Natural killer cell (primary cell): ENCODE results near the gene SLC35F1. TPM values are rescaled to one million over a fixed set of nuclear protein-coding genes. Genes with fewer than 3 reads are reported as not detected.

Source experiments
- ATAC-seq, 3 donors: fragments of 150-1000 bp in 2 of 3; fragments of 200-7000 bp in 1 of 3; cut with Tn5 transposase; 1 replicate in 1 of 3; 2 replicates in 2 of 3; pipeline ENCODE4 v1.10.0; 2021; ENCODE audit warnings: mild to moderate bottlenecking in 2 of 3, moderate library complexity in 2 of 3
- DNase-seq, 2 donors: peaks; one replicate each; pipeline versions ENCODE4 v3.0.0 to v3.0.0-alpha.2; 2013 to 2021; ENCODE audit warnings: mixed read lengths in 1 of 2
- H3K27ac ChIP-seq: one replicate; pipeline ENCODE4 v1.5.1; 2013; ENCODE audit warnings: mild to moderate bottlenecking, low read length
- H3K27me3 ChIP-seq: one replicate; pipeline ENCODE4 v1.6.1; 2013; ENCODE audit warnings: low read length; ENCODE audit not compliant: control insufficient read depth, insufficient read depth
- H3K36me3 ChIP-seq: one replicate; pipeline ENCODE4 v1.6.1; 2013; ENCODE audit warnings: low read length; ENCODE audit not compliant: control insufficient read depth, insufficient read depth
- H3K4me1 ChIP-seq: one replicate; pipeline ENCODE4 v1.6.1; 2013; ENCODE audit warnings: low read length; ENCODE audit not compliant: control insufficient read depth, insufficient read depth
- H3K4me3 ChIP-seq: one replicate; pipeline ENCODE4 v1.5.1; 2013; ENCODE audit warnings: low read length
- H3K9me3 ChIP-seq: one replicate; pipeline ENCODE4 v1.6.1; 2013; ENCODE audit warnings: low read length; ENCODE audit not compliant: control insufficient read depth, insufficient read depth
- H3K27ac Mint-ChIP-seq, 2 donors: one replicate each; pipeline ENCODE4 v1.8.0; 2022; ENCODE audit warnings: mild to moderate bottlenecking in 2 of 2, mixed read lengths in 2 of 2, moderate library complexity in 1 of 2
- H3K27me3 Mint-ChIP-seq, 2 donors: one replicate each; pipeline ENCODE4 v1.8.0; 2022; ENCODE audit warnings: low read depth in 2 of 2, mixed read lengths in 2 of 2
- H3K36me3 Mint-ChIP-seq: one replicate; pipeline ENCODE4 v1.8.0; 2022; ENCODE audit warnings: mixed read lengths
- H3K4me1 Mint-ChIP-seq, 2 donors: one replicate each; pipeline ENCODE4 v1.8.0; 2022; ENCODE audit warnings: mixed read lengths in 2 of 2
- H3K4me3 Mint-ChIP-seq: one replicate; pipeline ENCODE4 v1.8.0; 2022; ENCODE audit warnings: mild to moderate bottlenecking, moderate library complexity, mixed read lengths
- H3K9me3 Mint-ChIP-seq, 2 donors: one replicate each; pipeline ENCODE4 v1.8.0; 2022; ENCODE audit warnings: mixed read lengths in 2 of 2
- CTCF ChIP-seq: fragments of 200-600 bp; IDR thresholded peaks from one replicate; pipeline ENCODE4 v1.8.0; 2022; ENCODE audit warnings: antibody characterized with exemption
- WGBS: methylation state at CpG from one replicate; pipeline ENCODE4 v1.1.7; 2013; ENCODE audit warnings: missing lambda C conversion rate; ENCODE audit not compliant: insufficient coverage; 5-methylcytosine and 5-hydroxymethylcytosine counted together
- intact Hi-C: fragments of 100-400 bp; cut with micrococcal nuclease; formaldehyde crosslinking; loops from one replicate; pipeline ENCODE4 v1.14.2; 2022
- total RNA-seq, 4 donors: library from RNA; stranded (reverse); fragments of 120-200 nt in 1 of 4; gene quantifications; one replicate each; pipeline versions ENCODE4 v1.2.3 to v1.2.4, GENCODE V29; 2013 to 2022

SLC35F1 gene
- total RNA-seq, 3 donors from 2014 or later (not counting 1 experiment from before 2014, with no cell fraction given), result not detected

- Mint-ChIP-seq H3K27ac (no peak overlapping the region), H3K4me1 (no peaks in the 10 kb centered on the region), H3K4me3 (no peak overlapping the region), H3K9me3 (peaks cover 0 to 2% of the 10 kb centered on the region in 2 donors), H3K27me3 (peaks cover 13 to 54% of the 10 kb centered on the region in 2 donors), H3K36me3 (no peaks in the 10 kb centered on the region)
- H3K27me3 ChIP-seq, result no peaks in the 10 kb centered on the region
- WGBS, result 88% methylated on average over 1 of the region's 1 CpG
- no peaks in the 10 kb centered on the region for H3K36me3 ChIP-seq
- intact Hi-C loops, result no loop called here
- no peak for TF ChIP-seq CTCF
- DNase-seq (no peak), ATAC-seq (no peak)
- H3K27ac ChIP-seq, result no peak overlapping the region
- no peaks in the 10 kb centered on the region for H3K9me3 ChIP-seq
- no peaks in the 10 kb centered on the region for H3K4me1 ChIP-seq
- no peak overlapping the region for H3K4me3 ChIP-seq
Measured at GRCh38 chr6:118240878-118241528, 333.9 kb downstream of the SLC35F1 start.

GRCh38 chr6:118246406-118246805 is 339.3 kb downstream of the SLC35F1 start:
- Histone ChIP-seq H3K4me3 (no peak overlapping the region), H3K36me3 (no peaks in the 10 kb centered on the region), H3K4me1 (no peaks in the 10 kb centered on the region), H3K9me3 (no peaks in the 10 kb centered on the region), H3K27me3 (no peaks in the 10 kb centered on the region), H3K27ac (no peak overlapping the region)
- Mint-ChIP-seq H3K27me3 (peaks cover 9 to 35% of the 10 kb centered on the region in 2 donors), H3K4me1 (no peaks in the 10 kb centered on the region), H3K4me3 (no peak overlapping the region), H3K36me3 (no peaks in the 10 kb centered on the region), H3K27ac (no peak overlapping the region), H3K9me3 (no peaks in the 10 kb centered on the region)
- 92% methylated on average over 5 of the region's 5 CpGs for WGBS
- no peak for DNase-seq
- no peak for ATAC-seq
- TF ChIP-seq CTCF, result no peak
- intact Hi-C loops, result no loop called here

GRCh38 chr6:118248171-118248570 is 341.1 kb downstream of the SLC35F1 start:
- H3K27me3 Mint-ChIP-seq, result peaks cover 3 to 24% of the 10 kb centered on the region in 2 donors
- DNase-seq (no peak), ATAC-seq (no peak)
- H3K27ac ChIP-seq, result no peak overlapping the region
- WGBS, result no CpG with 5 or more reads among the region's 1 CpG
- no peaks in the 10 kb centered on the region for H3K36me3 ChIP-seq
- no peak overlapping the region for H3K4me3 ChIP-seq
- no peaks in the 10 kb centered on the region for H3K27me3 ChIP-seq
- H3K36me3 Mint-ChIP-seq, result no peaks in the 10 kb centered on the region
- no peak overlapping the region for H3K27ac Mint-ChIP-seq
- no peaks in the 10 kb centered on the region for H3K4me1 Mint-ChIP-seq
- no peak for TF ChIP-seq CTCF
- no peaks in the 10 kb centered on the region for H3K9me3 Mint-ChIP-seq
- H3K4me3 Mint-ChIP-seq, result no peak overlapping the region
- no peaks in the 10 kb centered on the region for H3K9me3 ChIP-seq
- intact Hi-C loops, result no loop called here
- H3K4me1 ChIP-seq, result no peaks in the 10 kb centered on the region

GRCh38 chr6:118249680-118250079 is 342.6 kb downstream of the SLC35F1 start:
- no peak overlapping the region for H3K27ac ChIP-seq
- Mint-ChIP-seq H3K27me3 (peaks cover 3 to 22% of the 10 kb centered on the region in 2 donors), H3K27ac (no peak overlapping the region), H3K4me1 (no peaks in the 10 kb centered on the region), H3K9me3 (no peaks in the 10 kb centered on the region), H3K4me3 (no peak overlapping the region), H3K36me3 (no peaks in the 10 kb centered on the region)
- H3K4me3 ChIP-seq, result no peak overlapping the region
- WGBS, result 10% methylated on average over 5 of the region's 5 CpGs
- no peaks in the 10 kb centered on the region for H3K36me3 ChIP-seq
- no peak for TF ChIP-seq CTCF
- DNase-seq (no peak), ATAC-seq (no peak)
- H3K27me3 ChIP-seq, result no peaks in the 10 kb centered on the region
- no peaks in the 10 kb centered on the region for H3K9me3 ChIP-seq
- H3K4me1 ChIP-seq, result no peaks in the 10 kb centered on the region
- intact Hi-C loops, result no loop called here
